ENCODE data around the gene IKBIP. TPM values are rescaled to one million over a fixed set of nuclear protein-coding genes. Genes with fewer than 3 reads are reported as not detected.
A peak's percentile ranks its signal among the peaks of the same experiment; 100 is the strongest.
"Not testable (repeated sequence)": the region's sequence is repeated elsewhere in the genome, so short reads cannot be mapped to it uniquely, and the experiment has no call there.

IKBIP gene
- total RNA-seq, 1 donor from 2014 or later, result 35.5 TPM

- Mint-ChIP-seq H3K9me3 (no peaks in the 10 kb centered on the region), H3K27me3 (ENCODE audit: insufficient read depth) (no peaks in the 10 kb centered on the region), H3K27ac (no peak overlapping the region), H3K4me1 (ENCODE audit: low read depth) (peaks cover 7% of the 10 kb centered on the region), H3K36me3 (ENCODE audit: low read depth) (peaks cover 3% of the 10 kb centered on the region), H3K4me3 (no peak overlapping the region)
- intact Hi-C loops (cut with micrococcal nuclease), result no loop called here
- no peak for DNase-seq (ENCODE audit: low spot score)
Measured at GRCh38 chr12:98610596-98610995, 34.0 kb downstream of the IKBIP start.

GRCh38 chr12:98606359-98606988 is 38.1 kb downstream of the IKBIP start:
- no peak overlapping the region for H3K27ac Mint-ChIP-seq
- peaks cover 15% of the 10 kb centered on the region for H3K36me3 Mint-ChIP-seq (ENCODE audit: low read depth)
- no peaks in the 10 kb centered on the region for H3K27me3 Mint-ChIP-seq (ENCODE audit: insufficient read depth)
- DNase-seq (ENCODE audit: low spot score), result no peak
- intact Hi-C loops (cut with micrococcal nuclease), result no loop called here
- no peak overlapping the region for H3K4me3 Mint-ChIP-seq
- no peaks in the 10 kb centered on the region for H3K9me3 Mint-ChIP-seq
- peaks cover 7% of the 10 kb centered on the region for H3K4me1 Mint-ChIP-seq (ENCODE audit: low read depth)

- Mint-ChIP-seq H3K36me3 (ENCODE audit: low read depth) (peaks cover 33% of the 10 kb centered on the region), H3K27ac (no peak overlapping the region), H3K4me3 (no peak overlapping the region), H3K9me3 (no peaks in the 10 kb centered on the region), H3K27me3 (ENCODE audit: insufficient read depth) (no peaks in the 10 kb centered on the region), H3K4me1 (ENCODE audit: low read depth) (peaks cover 1% of the 10 kb centered on the region)
- DNase-seq (ENCODE audit: low spot score), result no peak
- intact Hi-C loops (cut with micrococcal nuclease), result no loop called here
Measured at GRCh38 chr12:98601924-98602323, 42.7 kb downstream of the IKBIP start.

DNA sequence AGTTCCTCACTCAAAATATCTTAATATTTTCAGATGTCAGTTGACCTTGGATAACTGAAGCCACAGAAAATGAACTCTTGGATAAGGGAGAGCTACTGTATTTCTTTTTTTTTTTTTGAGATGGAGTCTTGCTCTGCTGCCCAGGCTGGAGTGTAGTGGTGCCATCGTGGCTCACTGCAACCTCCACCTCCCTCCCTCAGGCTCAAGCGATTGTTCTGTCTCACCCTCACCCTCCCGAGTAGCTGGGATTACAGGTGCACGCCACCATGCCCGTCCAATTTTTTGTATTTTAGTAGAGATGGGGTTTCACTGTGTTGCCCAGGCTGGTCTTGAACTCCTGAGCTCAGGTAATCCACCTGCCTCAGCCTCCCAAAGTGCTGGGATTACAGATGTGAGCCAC is 47.3 kb downstream of the IKBIP start:
- H3K27ac Mint-ChIP-seq; H3K27me3 Mint-ChIP-seq (ENCODE audit: insufficient read depth); H3K4me3 Mint-ChIP-seq; intact Hi-C loops (cut with micrococcal nuclease); DNase-seq (ENCODE audit: low spot score); H3K9me3 Mint-ChIP-seq: not testable (repeated sequence)
- Mint-ChIP-seq H3K36me3 (ENCODE audit: low read depth) (peaks cover 42% of the 10 kb centered on the region), H3K4me1 (ENCODE audit: low read depth) (peaks cover 29% of the 10 kb centered on the region)

DNA sequence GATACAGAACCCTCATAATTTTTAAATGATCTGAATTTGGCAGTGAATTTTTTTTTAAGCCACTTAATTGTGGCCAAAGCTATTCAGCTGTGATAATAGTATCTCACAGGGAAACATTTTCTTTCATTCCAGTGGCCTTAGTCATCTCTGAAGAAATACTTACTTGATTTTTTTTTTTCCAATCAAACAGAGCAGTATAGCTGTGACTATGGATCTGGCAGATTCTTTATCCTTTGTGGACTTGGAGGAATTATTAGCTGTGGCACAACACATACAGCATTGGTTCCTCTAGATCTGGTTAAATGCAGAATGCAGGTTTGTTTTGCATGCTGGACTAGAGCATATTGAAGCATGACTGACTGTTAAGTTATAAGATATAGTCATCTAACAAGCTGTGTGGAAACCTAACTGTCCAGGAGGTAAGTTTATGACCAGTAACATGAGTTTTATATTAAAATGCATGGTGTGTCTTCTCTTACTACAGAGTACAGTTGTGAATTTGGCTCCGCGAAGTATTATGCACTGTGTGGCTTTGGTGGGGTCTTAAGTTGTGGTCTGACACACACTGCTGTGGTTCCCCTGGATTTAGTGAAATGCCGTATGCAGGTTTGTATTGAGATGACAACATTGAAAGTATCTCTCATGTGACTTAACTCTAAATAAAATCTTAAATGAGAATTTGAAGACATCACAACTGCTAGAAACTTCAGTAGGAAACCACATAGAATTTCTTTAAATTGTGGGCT is 49.2 kb downstream of the IKBIP start:
- DNase-seq (ENCODE audit: low spot score), result no peak
- H3K9me3 Mint-ChIP-seq, result no peaks in the 10 kb centered on the region
- peak overlapping the region; percentile 96 for H3K4me3 Mint-ChIP-seq
- intact Hi-C loops (cut with micrococcal nuclease), result loop anchor here (1.0 kb wide), 1 partner anchor 146 kb away; no protein-coding TSS in a partner anchor
- H3K4me1 Mint-ChIP-seq (ENCODE audit: low read depth), result peaks cover 29% of the 10 kb centered on the region
- peaks cover 35% of the 10 kb centered on the region for H3K36me3 Mint-ChIP-seq (ENCODE audit: low read depth)
- H3K27me3 Mint-ChIP-seq (ENCODE audit: insufficient read depth), result no peaks in the 10 kb centered on the region
- peak overlapping the region; percentile 99 for H3K27ac Mint-ChIP-seq

- Mint-ChIP-seq H3K27me3 (ENCODE audit: insufficient read depth) (no peaks in the 10 kb centered on the region), H3K9me3 (no peaks in the 10 kb centered on the region), H3K27ac (peak overlapping the region; percentile 99), H3K4me3 (peak overlapping the region; percentile 96), H3K4me1 (ENCODE audit: low read depth) (peaks cover 29% of the 10 kb centered on the region), H3K36me3 (ENCODE audit: low read depth) (peaks cover 33% of the 10 kb centered on the region)
- intact Hi-C loops (cut with micrococcal nuclease), result loop anchor here (5.0 kb wide), 3 partner anchors 47 to 1687 kb away; partner anchors contain the start of genes BLTP3B and NEDD1
- DNase-seq (ENCODE audit: low spot score), result no peak
Measured at GRCh38 chr12:98594050-98594835, 50.3 kb downstream of the IKBIP start.

GRCh38 chr12:98593351-98594049 is 51.1 kb downstream of the IKBIP start, which contains the start of gene SLC25A3:
Gene SLC25A3 (plus strand): TSS chr12:98593686. CDS start chr12:98593979, 293 bp downstream.
- peaks cover 31% of the 10 kb centered on the region for H3K36me3 Mint-ChIP-seq (ENCODE audit: low read depth)
- peak within 1 kb of the TSS; percentile 96 for H3K4me3 Mint-ChIP-seq
- intact Hi-C loops (cut with micrococcal nuclease), result loop anchor here (1.0 to 5.0 kb wide), 8 partner anchors 26 to 1686 kb away; partner anchors contain the start of genes ACTR6, BLTP3B, IKBIP and NEDD1
- no peaks in the 10 kb centered on the region for H3K27me3 Mint-ChIP-seq (ENCODE audit: insufficient read depth)
- H3K4me1 Mint-ChIP-seq (ENCODE audit: low read depth), result peaks cover 29% of the 10 kb centered on the region
- peak; percentile 92 for DNase-seq (ENCODE audit: low spot score)
- peak within 1 kb of the TSS; percentile 99 for H3K27ac Mint-ChIP-seq
- no peaks in the 10 kb centered on the region for H3K9me3 Mint-ChIP-seq

GRCh38 chr12:98592825-98593322 is 51.7 kb downstream of the IKBIP start:
- peak overlapping the region; percentile 99 for H3K27ac Mint-ChIP-seq
- no peak for DNase-seq (ENCODE audit: low spot score)
- H3K27me3 Mint-ChIP-seq (ENCODE audit: insufficient read depth), result no peaks in the 10 kb centered on the region
- H3K36me3 Mint-ChIP-seq (ENCODE audit: low read depth), result peaks cover 25% of the 10 kb centered on the region
- H3K4me3 Mint-ChIP-seq, result peak overlapping the region; percentile 96
- H3K9me3 Mint-ChIP-seq, result no peaks in the 10 kb centered on the region
- peaks cover 29% of the 10 kb centered on the region for H3K4me1 Mint-ChIP-seq (ENCODE audit: low read depth)
- intact Hi-C loops (cut with micrococcal nuclease), result loop anchor here (1.0 to 5.0 kb wide), 8 partner anchors 26 to 1686 kb away; partner anchors contain the start of genes ACTR6, BLTP3B, IKBIP and NEDD1

DNA sequence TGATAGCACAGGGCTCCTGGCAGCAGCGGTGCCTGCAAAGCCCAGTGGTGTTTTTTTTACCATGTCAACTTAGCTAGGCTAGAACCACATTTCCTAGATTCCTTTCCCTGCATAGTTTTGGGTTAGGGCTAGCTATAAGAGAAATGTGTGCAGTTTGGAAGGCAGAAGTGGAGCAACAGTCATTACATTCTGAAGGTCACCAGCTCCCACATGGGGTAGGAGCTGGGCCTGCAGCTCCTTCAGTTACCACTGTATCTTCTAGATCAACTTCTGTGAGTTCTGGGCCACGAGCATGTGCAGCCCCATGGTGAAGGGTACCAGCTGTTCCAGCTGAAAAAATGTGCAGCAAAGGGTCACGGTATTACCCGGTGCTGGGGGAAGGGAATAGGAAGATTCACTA is 53.4 kb downstream of the IKBIP start:
- Mint-ChIP-seq H3K9me3 (no peaks in the 10 kb centered on the region), H3K27ac (peak overlapping the region; percentile 84), H3K4me1 (ENCODE audit: low read depth) (peaks cover 23% of the 10 kb centered on the region), H3K36me3 (ENCODE audit: low read depth) (peaks cover 21% of the 10 kb centered on the region), H3K4me3 (peak overlapping the region; percentile 25), H3K27me3 (ENCODE audit: insufficient read depth) (no peaks in the 10 kb centered on the region)
- DNase-seq (ENCODE audit: low spot score), result no peak
- intact Hi-C loops (cut with micrococcal nuclease), result loop anchor here (5.0 kb wide), 3 partner anchors 44 to 1684 kb away; partner anchors contain the start of genes BLTP3B and NEDD1

GRCh38 chr12:98587084-98587483 is 57.5 kb downstream of the IKBIP start:
- Mint-ChIP-seq H3K9me3 (no peaks in the 10 kb centered on the region), H3K27ac (no peak overlapping the region), H3K4me3 (no peak overlapping the region), H3K27me3 (ENCODE audit: insufficient read depth) (peaks cover 2% of the 10 kb centered on the region), H3K36me3 (ENCODE audit: low read depth) (no peaks in the 10 kb centered on the region), H3K4me1 (ENCODE audit: low read depth) (no peaks in the 10 kb centered on the region)
- intact Hi-C loops (cut with micrococcal nuclease), result no loop called here
- DNase-seq (ENCODE audit: low spot score), result no peak

- no peaks in the 10 kb centered on the region for H3K36me3 Mint-ChIP-seq (ENCODE audit: low read depth)
- H3K9me3 Mint-ChIP-seq, result no peaks in the 10 kb centered on the region
- H3K4me3 Mint-ChIP-seq, result no peak overlapping the region
- H3K27ac Mint-ChIP-seq, result no peak overlapping the region
- peaks cover 10% of the 10 kb centered on the region for H3K27me3 Mint-ChIP-seq (ENCODE audit: insufficient read depth)
- intact Hi-C loops (cut with micrococcal nuclease), result no loop called here
- no peaks in the 10 kb centered on the region for H3K4me1 Mint-ChIP-seq (ENCODE audit: low read depth)
- DNase-seq (ENCODE audit: low spot score), result no peak
Measured at GRCh38 chr12:98582093-98582492, 62.5 kb downstream of the IKBIP start.

DNA sequence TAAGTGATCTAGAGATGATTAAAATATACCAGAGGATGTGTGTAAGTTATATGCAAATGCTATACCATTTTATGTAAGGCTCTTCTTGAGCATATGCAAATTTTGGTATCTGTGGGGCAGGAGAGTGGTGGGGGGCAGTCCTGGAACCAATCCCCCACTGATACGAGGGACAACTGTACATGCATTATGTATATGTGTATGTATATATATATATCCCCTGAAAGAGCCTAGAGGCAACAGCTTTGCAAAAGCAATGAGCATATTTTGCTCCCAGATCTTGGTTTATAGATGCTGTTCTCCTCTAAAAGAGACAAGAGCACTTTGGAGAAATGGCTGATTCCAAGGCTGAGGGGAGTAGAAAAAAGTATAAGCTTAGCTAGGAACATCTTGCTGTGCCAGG is 63.5 kb downstream of the IKBIP start:
- no peaks in the 10 kb centered on the region for H3K4me1 Mint-ChIP-seq (ENCODE audit: low read depth)
- intact Hi-C loops (cut with micrococcal nuclease), result no loop called here
- no peaks in the 10 kb centered on the region for H3K36me3 Mint-ChIP-seq (ENCODE audit: low read depth)
- H3K9me3 Mint-ChIP-seq, result no peaks in the 10 kb centered on the region
- H3K27ac Mint-ChIP-seq, result no peak overlapping the region
- peaks cover 10% of the 10 kb centered on the region for H3K27me3 Mint-ChIP-seq (ENCODE audit: insufficient read depth)
- no peak for DNase-seq (ENCODE audit: low spot score)
- no peak overlapping the region for H3K4me3 Mint-ChIP-seq
